HEK293T (cell line): ENCODE data around the gene CALML6.

Source experiments
- ARNT ChIP-seq: fragments of 450-650 bp; IDR thresholded peaks from 2 replicates; pipeline ENCODE4 v1.6.1; 2017; ENCODE audit warnings: mild to moderate bottlenecking
- ELF4 ChIP-seq: fragments of 450-650 bp; IDR thresholded peaks from 2 replicates; pipeline ENCODE4 v1.6.1; 2017; ENCODE audit warnings: antibody characterized with exemption
- FOXA1 ChIP-seq: fragments of 450-650 bp; IDR thresholded peaks from 2 replicates; pipeline ENCODE4 v1.6.1; 2016; ENCODE audit warnings: mild to moderate bottlenecking
- FOXM1 ChIP-seq: fragments of 450-650 bp; IDR thresholded peaks from 2 replicates; pipeline ENCODE4 v1.6.1; 2017; ENCODE audit warnings: mild to moderate bottlenecking, borderline replicate concordance
- HDGF ChIP-seq: fragments of 450-650 bp; IDR thresholded peaks from 2 replicates; pipeline ENCODE4 v1.6.1; 2017; ENCODE audit warnings: antibody characterized with exemption, borderline replicate concordance
- NFRKB ChIP-seq: fragments of 450-650 bp; IDR thresholded peaks from 2 replicates; pipeline ENCODE4 v1.6.1; 2016; ENCODE audit warnings: mild to moderate bottlenecking, moderate library complexity
- SP1 ChIP-seq: fragments of 450-650 bp; IDR thresholded peaks from 2 replicates; pipeline ENCODE4 v1.6.1; 2017
- SUZ12 ChIP-seq: fragments of 450-650 bp; IDR thresholded peaks from 2 replicates; pipeline ENCODE4 v1.6.1; 2016; ENCODE audit warnings: mild to moderate bottlenecking
- TARDBP ChIP-seq: fragments of 450-650 bp; IDR thresholded peaks from 2 replicates; pipeline ENCODE4 v1.6.1; 2016
- ZNF384 ChIP-seq: fragments of 450-650 bp; IDR thresholded peaks from 2 replicates; pipeline ENCODE4 v1.6.1; 2016

GRCh38 chr1:1869469-1869868 is 45.6 kb upstream of the CALML6 start:
- TF ChIP-seq FOXA1 (no peak), ZNF384 (no peak), SUZ12 (no peak), TARDBP (no peak), SP1 (no peak), FOXM1 (no peak), ARNT (no peak), HDGF (no peak), NFRKB (no peak), ELF4 (no peak)
